Skeletal muscle cell (primary cell): ENCODE results near the gene FGF14.
A peak's percentile ranks its signal among the peaks of the same experiment; 100 is the strongest.

ENCODE experiments used
- DNase-seq: peaks from one replicate; pipeline ENCODE4 v3.0.0-alpha.2; 2010; ENCODE audit warnings: low read depth
- H3K4me3 ChIP-seq: 2 replicates; pipeline ENCODE4 v1.5.1; 2011; ENCODE audit warnings: low read depth, mild to moderate bottlenecking, control low read depth, low read length, moderate library complexity

FGF14 gene

DNA sequence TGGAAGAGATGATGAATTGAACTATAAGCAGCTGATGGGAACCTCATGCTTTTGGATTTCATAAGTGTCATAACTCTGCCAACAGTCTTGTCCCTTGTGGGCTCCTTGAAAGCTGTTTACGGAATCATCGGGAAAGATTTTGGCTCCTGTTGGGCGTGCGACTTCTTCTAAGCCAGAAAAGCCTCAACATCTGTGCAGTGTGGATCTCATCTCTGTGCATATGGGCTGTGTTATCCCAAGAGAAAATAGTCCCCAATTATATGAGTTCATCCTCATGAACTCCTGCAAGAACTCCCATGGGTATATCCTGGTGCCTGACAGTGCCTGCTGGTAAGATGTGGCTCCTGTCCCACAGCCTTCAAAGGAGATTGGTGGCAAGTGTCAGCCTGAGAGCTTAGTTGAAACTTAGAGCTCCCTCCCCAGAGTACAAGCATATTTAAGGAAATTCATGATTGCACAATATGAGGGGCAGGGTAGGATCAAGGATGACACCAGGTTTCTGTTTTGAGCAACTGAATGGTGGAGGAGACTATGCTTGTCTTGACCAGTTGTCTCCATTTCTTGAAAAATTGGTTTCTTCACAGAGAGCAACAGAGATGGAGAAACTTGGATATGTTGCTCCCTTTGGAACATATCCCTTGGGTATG, 705.9 kb downstream of the FGF14 start:
- no peak overlapping the region for H3K4me3 ChIP-seq
- peak; percentile 44 for DNase-seq

DNA sequence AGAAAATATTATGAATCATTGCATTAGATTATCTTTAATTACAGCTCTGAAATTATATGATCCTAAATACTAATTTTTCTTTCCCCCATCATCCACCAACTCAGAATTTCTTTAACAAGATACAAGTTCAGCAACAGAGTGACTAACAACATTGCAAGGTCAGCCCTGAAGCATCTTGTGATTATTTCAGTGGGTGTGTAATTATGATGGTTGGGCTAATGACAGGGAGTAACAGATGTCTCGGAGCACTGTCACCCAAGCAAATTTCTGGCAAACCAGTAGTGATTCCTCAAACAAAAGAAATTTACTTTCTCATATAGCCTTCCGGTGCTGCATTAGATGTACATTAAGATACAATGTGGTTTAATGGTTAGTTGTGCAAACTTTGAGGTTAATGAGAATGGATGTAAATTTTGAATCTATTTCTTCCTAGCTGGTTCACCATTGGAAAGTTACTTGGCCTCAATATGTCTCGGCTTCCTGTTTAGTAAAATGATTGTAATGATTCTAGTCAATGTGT, 710.4 kb downstream of the FGF14 start:
- DNase-seq, result no peak

GRCh38 chr13:101690871-101691270, 711.0 kb downstream of the FGF14 start:
- no peak overlapping the region for H3K4me3 ChIP-seq
- no peak for DNase-seq

More for the DNA sequence above, 710.4 kb downstream of the FGF14 start:
- no peak overlapping the region for H3K4me3 ChIP-seq

DNA sequence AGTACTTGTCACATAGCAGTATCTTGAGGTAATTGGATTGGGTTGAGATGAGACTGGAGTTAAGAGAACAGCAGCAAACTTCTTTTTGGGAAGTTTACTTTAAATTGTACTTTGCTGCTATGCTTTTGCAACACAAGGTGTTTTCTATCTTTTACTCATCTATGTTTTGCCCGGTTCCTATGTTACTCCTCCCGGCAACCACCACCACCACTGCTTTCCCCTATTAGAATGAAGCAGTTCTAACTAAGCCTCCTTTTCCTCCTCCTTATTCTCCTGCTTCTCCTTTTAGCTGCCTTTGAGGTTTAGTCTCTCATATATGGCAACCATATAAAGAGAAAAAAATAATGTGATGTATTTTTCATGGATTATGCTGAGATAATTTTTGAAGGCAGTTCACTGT, 715.8 kb downstream of the FGF14 start:
- H3K4me3 ChIP-seq, result no peak overlapping the region
- no peak for DNase-seq

- H3K4me3 ChIP-seq, result no peak overlapping the region
- DNase-seq, result no peak
Observed at GRCh38 chr13:101681834-101682233, 720.0 kb downstream of the FGF14 start.

- DNase-seq, result no peak
- H3K4me3 ChIP-seq, result no peak overlapping the region
Observed at GRCh38 chr13:101673360-101674105, 728.3 kb downstream of the FGF14 start.

DNA sequence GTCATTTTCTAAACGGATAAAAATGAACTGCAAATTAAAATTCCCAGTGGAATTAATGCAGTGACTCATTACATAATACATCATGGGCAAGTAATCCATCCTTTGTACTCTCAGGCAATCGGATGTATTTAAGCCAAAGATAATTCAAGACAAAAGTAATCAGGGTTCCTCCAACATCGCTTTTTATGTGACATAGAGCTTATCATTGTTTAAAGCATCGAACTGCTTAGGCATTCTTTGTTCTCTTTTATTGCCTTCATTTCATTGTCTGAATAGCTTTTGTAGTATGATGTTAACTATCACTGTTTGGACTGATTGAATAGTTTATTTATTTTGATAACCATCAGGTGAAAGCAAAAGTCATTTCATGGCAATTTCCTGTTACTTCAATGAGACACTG, 740.0 kb downstream of the FGF14 start:
- H3K4me3 ChIP-seq, result no peak overlapping the region
- DNase-seq, result no peak
